Liver (tissue), 3 donors: Measurements from ENCODE around the gene HOXA7.

ENCODE experiments used
- EGR1 ChIP-seq, 2 donors: IDR thresholded peaks; 2 replicates each; pipeline ENCODE4 v1.6.1; 2016 to 2018; ENCODE audit warnings: antibody characterized with exemption in 2 of 2, low read depth in 2 of 2
- FOXA1 ChIP-seq: IDR thresholded peaks from 2 replicates; pipeline ENCODE4 v1.6.1; 2016; ENCODE audit warnings: antibody characterized with exemption
- GABPA ChIP-seq, 2 donors: IDR thresholded peaks in 1 of 2; conservative IDR thresholded peaks in 1 of 2; 2 replicates each; pipeline ENCODE4 v1.6.1; 2016; ENCODE audit warnings: antibody characterized with exemption in 2 of 2, mild to moderate bottlenecking in 1 of 2, moderate library complexity in 1 of 2
- MAX ChIP-seq: IDR thresholded peaks from 2 replicates; pipeline ENCODE4 v1.6.1; 2016; ENCODE audit warnings: antibody characterized with exemption
- RXRA ChIP-seq, 2 donors: IDR thresholded peaks; 2 replicates each; pipeline ENCODE4 v1.6.1; 2017 to 2018; ENCODE audit warnings: antibody characterized with exemption in 2 of 2, mild to moderate bottlenecking in 1 of 2
- TAF1 ChIP-seq: conservative IDR thresholded peaks from 2 replicates; pipeline ENCODE4 v1.6.1; 2016; ENCODE audit warnings: antibody characterized with exemption, mild to moderate bottlenecking
- YY1 ChIP-seq: IDR thresholded peaks from 2 replicates; pipeline ENCODE4 v1.6.1; 2016; ENCODE audit warnings: antibody characterized with exemption, mild to moderate bottlenecking
- ZBTB33 ChIP-seq: IDR thresholded peaks from 2 replicates; pipeline ENCODE4 v1.6.1; 2016; ENCODE audit warnings: antibody characterized with exemption
- TF ChIP-seq, protein P1 (sequence below): fragments of 150-350 bp; IDR thresholded peaks from 2 replicates; pipeline ENCODE4 v1.5.1; 2017; ENCODE audit warnings: improper control_type of control experiment, low read depth, low read length; ENCODE audit not compliant: missing input control
- TF ChIP-seq, protein P2 (sequence below): IDR thresholded peaks from 2 replicates; pipeline ENCODE4 v1.6.1; 2016; ENCODE audit warnings: antibody characterized with exemption, mild to moderate bottlenecking
- donor health status: healthy.
- donor health status: healthy.

DNA sequence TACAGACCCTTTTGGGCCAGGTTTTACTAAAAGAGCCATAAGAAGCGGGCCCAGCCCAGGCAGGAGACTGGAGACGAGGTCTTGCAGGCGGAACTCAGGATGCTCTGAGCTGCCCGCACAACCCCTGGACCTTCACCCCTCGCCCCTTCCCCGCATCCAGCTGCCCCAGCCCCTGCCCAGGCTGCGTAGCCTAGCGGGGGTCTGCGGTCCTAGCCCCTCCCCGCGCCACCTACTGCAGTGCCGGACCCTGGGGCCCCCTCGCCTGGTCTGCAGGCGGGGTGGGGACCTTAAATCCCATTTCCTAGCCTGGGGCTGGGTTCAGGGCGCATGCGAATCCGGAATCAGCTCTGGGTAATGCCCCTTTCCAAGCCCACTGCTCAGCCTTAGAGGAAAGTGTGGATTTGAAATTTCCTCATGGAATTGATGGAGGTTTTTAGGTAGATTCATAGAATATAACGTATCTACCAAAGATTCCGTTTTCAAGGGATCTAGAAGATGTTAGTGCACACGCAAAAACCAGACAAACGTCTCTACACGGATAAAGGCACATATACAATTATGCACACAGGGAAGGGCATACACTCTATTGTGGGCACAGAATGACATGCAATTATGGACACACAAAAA is 3.5 kb downstream of the HOXA7 start:
- TF ChIP-seq ZBTB33 (no peak), TAF1 (no peak), YY1 (no peak), FOXA1 (no peak), GABPA (IDR thresholded peaks at IDR 0.05 in 1 of 2, conservative IDR thresholded peaks at IDR 0.05 in 1 of 2) (no peak), EGR1 (IDR thresholded peaks at IDR 0.05; ENCODE audit: low read depth in 2 of 2) (no peak), RXRA (IDR thresholded peaks at IDR 0.05) (no peak), MAX (no peak)
- TF ChIP-seq, protein P1, sequence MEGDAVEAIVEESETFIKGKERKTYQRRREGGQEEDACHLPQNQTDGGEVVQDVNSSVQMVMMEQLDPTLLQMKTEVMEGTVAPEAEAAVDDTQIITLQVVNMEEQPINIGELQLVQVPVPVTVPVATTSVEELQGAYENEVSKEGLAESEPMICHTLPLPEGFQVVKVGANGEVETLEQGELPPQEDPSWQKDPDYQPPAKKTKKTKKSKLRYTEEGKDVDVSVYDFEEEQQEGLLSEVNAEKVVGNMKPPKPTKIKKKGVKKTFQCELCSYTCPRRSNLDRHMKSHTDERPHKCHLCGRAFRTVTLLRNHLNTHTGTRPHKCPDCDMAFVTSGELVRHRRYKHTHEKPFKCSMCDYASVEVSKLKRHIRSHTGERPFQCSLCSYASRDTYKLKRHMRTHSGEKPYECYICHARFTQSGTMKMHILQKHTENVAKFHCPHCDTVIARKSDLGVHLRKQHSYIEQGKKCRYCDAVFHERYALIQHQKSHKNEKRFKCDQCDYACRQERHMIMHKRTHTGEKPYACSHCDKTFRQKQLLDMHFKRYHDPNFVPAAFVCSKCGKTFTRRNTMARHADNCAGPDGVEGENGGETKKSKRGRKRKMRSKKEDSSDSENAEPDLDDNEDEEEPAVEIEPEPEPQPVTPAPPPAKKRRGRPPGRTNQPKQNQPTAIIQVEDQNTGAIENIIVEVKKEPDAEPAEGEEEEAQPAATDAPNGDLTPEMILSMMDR: no peak
- TF ChIP-seq, protein P2, sequence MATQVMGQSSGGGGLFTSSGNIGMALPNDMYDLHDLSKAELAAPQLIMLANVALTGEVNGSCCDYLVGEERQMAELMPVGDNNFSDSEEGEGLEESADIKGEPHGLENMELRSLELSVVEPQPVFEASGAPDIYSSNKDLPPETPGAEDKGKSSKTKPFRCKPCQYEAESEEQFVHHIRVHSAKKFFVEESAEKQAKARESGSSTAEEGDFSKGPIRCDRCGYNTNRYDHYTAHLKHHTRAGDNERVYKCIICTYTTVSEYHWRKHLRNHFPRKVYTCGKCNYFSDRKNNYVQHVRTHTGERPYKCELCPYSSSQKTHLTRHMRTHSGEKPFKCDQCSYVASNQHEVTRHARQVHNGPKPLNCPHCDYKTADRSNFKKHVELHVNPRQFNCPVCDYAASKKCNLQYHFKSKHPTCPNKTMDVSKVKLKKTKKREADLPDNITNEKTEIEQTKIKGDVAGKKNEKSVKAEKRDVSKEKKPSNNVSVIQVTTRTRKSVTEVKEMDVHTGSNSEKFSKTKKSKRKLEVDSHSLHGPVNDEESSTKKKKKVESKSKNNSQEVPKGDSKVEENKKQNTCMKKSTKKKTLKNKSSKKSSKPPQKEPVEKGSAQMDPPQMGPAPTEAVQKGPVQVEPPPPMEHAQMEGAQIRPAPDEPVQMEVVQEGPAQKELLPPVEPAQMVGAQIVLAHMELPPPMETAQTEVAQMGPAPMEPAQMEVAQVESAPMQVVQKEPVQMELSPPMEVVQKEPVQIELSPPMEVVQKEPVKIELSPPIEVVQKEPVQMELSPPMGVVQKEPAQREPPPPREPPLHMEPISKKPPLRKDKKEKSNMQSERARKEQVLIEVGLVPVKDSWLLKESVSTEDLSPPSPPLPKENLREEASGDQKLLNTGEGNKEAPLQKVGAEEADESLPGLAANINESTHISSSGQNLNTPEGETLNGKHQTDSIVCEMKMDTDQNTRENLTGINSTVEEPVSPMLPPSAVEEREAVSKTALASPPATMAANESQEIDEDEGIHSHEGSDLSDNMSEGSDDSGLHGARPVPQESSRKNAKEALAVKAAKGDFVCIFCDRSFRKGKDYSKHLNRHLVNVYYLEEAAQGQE: no peak
